ENCODE results near the gene P3H4.

GRCh38 chr17:41823141-41823524, 11.4 kb upstream of the P3H4 start:
- TF ChIP-seq CTCF (IDR thresholded peaks at IDR 0.05) (no peak), TCF7L2 (IDR thresholded peaks at IDR 0.05; ENCODE audit: low read depth, low read length) (no peak)
